ENCODE data around the gene MYH4. TPM values are rescaled to one million over a fixed set of nuclear protein-coding genes. Genes with fewer than 3 reads are reported as not detected.

Gene MYH4
- not detected in 2 replicates for total RNA-seq

GRCh38 chr17:10469459-10469858 is at the start of gene MYH4:
MYH4 (minus strand) TSS chr17:10469559; CDS start chr17:10466745, 2,814 bp downstream.
- no peak within 1 kb of the TSS for H3K4me3 ChIP-seq (ENCODE audit: low read depth, low read length)
- no peak for DNase-seq (ENCODE audit: low read depth)
- no peak for TF ChIP-seq CTCF (conservative IDR thresholded peaks at IDR 0.05; ENCODE audit: low read depth, low read length)

GRCh38 chr17:10518271-10519037 is 49.1 kb upstream of the MYH4 start, which contains the start of gene MYH1:
MYH1 (minus strand) TSS chr17:10518542; CDS start chr17:10516642, 1,900 bp downstream.
- H3K4me3 ChIP-seq (ENCODE audit: low read depth, low read length) = no peak within 1 kb of the TSS
- no peak for DNase-seq (ENCODE audit: low read depth)
- TF ChIP-seq CTCF (conservative IDR thresholded peaks at IDR 0.05; ENCODE audit: low read depth, low read length) = no peak

GRCh38 chr17:10516638-10517037 is 47.3 kb upstream of the MYH4 start:
- TF ChIP-seq CTCF (conservative IDR thresholded peaks at IDR 0.05; ENCODE audit: low read depth, low read length) = no peak
- DNase-seq (ENCODE audit: low read depth) = no peak
- H3K4me3 ChIP-seq (ENCODE audit: low read depth, low read length) = no peak overlapping the region

DNA sequence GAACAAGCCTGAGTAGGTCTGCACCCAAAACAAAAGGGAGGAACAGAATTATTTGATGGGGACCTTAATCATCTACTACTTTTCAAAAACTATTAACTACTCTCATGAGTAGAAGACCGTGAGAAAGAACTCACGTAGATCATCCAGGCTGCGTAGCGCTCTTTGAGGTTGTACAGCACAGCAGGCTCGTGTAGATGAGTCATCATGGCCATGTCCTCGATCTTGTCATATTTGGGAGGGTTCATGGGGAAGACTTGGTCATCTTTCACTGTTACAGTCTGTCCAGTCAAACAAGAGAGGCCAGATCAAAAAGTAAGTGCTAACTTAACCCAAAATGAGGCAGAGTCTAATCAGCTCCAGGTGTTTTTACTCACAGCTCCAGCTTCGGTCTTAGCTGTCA is 46.7 kb upstream of the MYH4 start:
- DNase-seq (ENCODE audit: low read depth) = no peak
- TF ChIP-seq CTCF (conservative IDR thresholded peaks at IDR 0.05; ENCODE audit: low read depth, low read length) = no peak
- H3K4me3 ChIP-seq (ENCODE audit: low read depth, low read length) = no peak overlapping the region

GRCh38 chr17:10513299-10514067 is 44.1 kb upstream of the MYH4 start:
- TF ChIP-seq CTCF (conservative IDR thresholded peaks at IDR 0.05; ENCODE audit: low read depth, low read length) = no peak
- H3K4me3 ChIP-seq (ENCODE audit: low read depth, low read length) = no peak overlapping the region
- no peak for DNase-seq (ENCODE audit: low read depth)

DNA sequence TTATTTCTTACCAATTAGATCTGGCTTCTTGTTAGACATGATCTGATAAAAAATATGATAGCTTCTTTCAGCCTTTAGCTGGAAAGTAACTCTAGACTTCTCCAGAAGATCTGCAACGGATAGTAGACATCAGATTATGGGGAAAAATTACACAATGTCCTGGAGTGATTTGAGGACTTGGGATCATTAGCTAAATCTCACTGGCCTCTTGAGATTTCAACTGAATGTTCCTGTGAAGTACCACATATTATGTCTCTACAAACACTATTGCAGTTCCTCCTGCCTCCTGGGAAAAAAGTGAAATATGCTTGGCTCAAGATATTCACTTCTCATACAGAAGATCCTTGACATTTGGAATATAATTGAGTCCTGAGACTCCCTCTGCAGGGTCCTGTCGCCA is 43.5 kb upstream of the MYH4 start:
- TF ChIP-seq CTCF (conservative IDR thresholded peaks at IDR 0.05; ENCODE audit: low read depth, low read length) = no peak
- no peak for DNase-seq (ENCODE audit: low read depth)
- no peak overlapping the region for H3K4me3 ChIP-seq (ENCODE audit: low read depth, low read length)

Measured in epithelial cell of proximal tubule (primary cell).